Hair follicular keratinocyte (primary cell): ENCODE data around the gene CNGB1. TPM values are rescaled to one million over a fixed set of nuclear protein-coding genes. Genes with fewer than 3 reads are reported as not detected.

Experiments used
- total RNA-seq: library from RNA; depleted of rRNA; stranded (reverse); fragments of >200 nt; gene quantifications from 2 replicates; pipeline ENCODE4 v1.2.3, GENCODE V29; 2015

Gene CNGB1
- total RNA-seq: 2.7 and 3.5 TPM in 2 replicates

GRCh38 chr16:57970970-57971369 lies at the start of gene CNGB1:
CNGB1 (minus strand) TSS chr16:57971128; CDS start chr16:57967286, 3,842 bp downstream.

GRCh38 chr16:58000706-58001676 lies 30.1 kb upstream of the CNGB1 start, which contains the start of gene USB1:
USB1 (plus strand) TSS chr16:58001407; CDS start chr16:58001484, 77 bp downstream.

GRCh38 chr16:57999971-58000705 lies 29.2 kb upstream of the CNGB1 start, which contains the start of gene ZNF319:
ZNF319 (minus strand) TSS chr16:58000672; CDS start chr16:57998265, 2,407 bp downstream.

Other genes with a start within 250 kb of the CNGB1 start
- gene KATNB1, start 235.4 kb downstream of the CNGB1 start, total RNA-seq: 34.1 and 44.5 TPM in 2 replicates
- gene KIFC3, start 168.6 kb downstream of the CNGB1 start, total RNA-seq: 45.6 and 57.0 TPM in 2 replicates
- gene ZNF319, start 29.5 kb upstream of the CNGB1 start, total RNA-seq: 2.7 and 5.2 TPM in 2 replicates
- 33.3 and 41.3 TPM in 2 replicates for gene USB1, start 30.3 kb upstream of the CNGB1 start, total RNA-seq
- 9.1 and 9.5 TPM in 2 replicates for gene MMP15, start 54.6 kb upstream of the CNGB1 start, total RNA-seq
- 41.6 and 49.0 TPM in 2 replicates for gene CFAP20, start 158.3 kb upstream of the CNGB1 start, total RNA-seq
- 22.7 and 30.5 TPM in 2 replicates for gene CSNK2A2, start 227.0 kb upstream of the CNGB1 start, total RNA-seq